ENCODE results near the gene RPAIN. TPM values are rescaled to one million over a fixed set of nuclear protein-coding genes. Genes with fewer than 3 reads are reported as not detected.

RPAIN gene
- total RNA-seq, 1 experiment from 2014 or later, result 120 TPM

- H3K27me3 ChIP-seq (replicated peaks; ENCODE audit: insufficient read depth, low read depth, low read length, poor library complexity), result no peaks in the 10 kb centered on the region
- ChIA-PET POLR2A (ENCODE audit: low non-redundant PET) (no interaction called here), CTCF (no interaction called here)
- BruUV-seq (replicated peaks), result no TSS peak
- no peak for DNase-seq (ENCODE audit: low spot score)
- intact Hi-C loops (cut with micrococcal nuclease; ENCODE audit: unreplicated experiment), result no loop called here
- no peak for TF ChIP-seq EZH2 (IDR thresholded peaks at IDR 0.05; ENCODE audit: borderline replicate concordance, low read depth, low read length, poor library complexity, severe bottlenecking)
- no peak for TF ChIP-seq CTCF (conservative IDR thresholded peaks at IDR 0.05; ENCODE audit: low read depth, low read length)
- no peak overlapping the region for H3K4me3 ChIP-seq (ENCODE audit: low read depth, low read length, poor library complexity, severe bottlenecking)
- no peaks in the 10 kb centered on the region for H3K9me3 ChIP-seq (ENCODE audit: low read depth, low read length, poor library complexity, severe bottlenecking)
- peaks cover 11% of the 10 kb centered on the region for H3K4me1 ChIP-seq (ENCODE audit: insufficient read depth, low read length, poor library complexity, severe bottlenecking)
- H3K36me3 ChIP-seq (ENCODE audit: insufficient read depth, low read length, poor library complexity, severe bottlenecking), result peaks cover 75% of the 10 kb centered on the region
- no peak overlapping the region for H3K27ac ChIP-seq (ENCODE audit: low read depth, low read length, poor library complexity, severe bottlenecking)
These were observed 38.4 kb upstream of the RPAIN start for GRCh38 chr17:5381542-5381941.

- no peak for DNase-seq (ENCODE audit: low spot score)
- no peaks in the 10 kb centered on the region for H3K27me3 ChIP-seq (replicated peaks; ENCODE audit: insufficient read depth, low read depth, low read length, poor library complexity)
- H3K4me3 ChIP-seq (ENCODE audit: low read depth, low read length, poor library complexity, severe bottlenecking), result no peak overlapping the region
- peaks cover 75% of the 10 kb centered on the region for H3K36me3 ChIP-seq (ENCODE audit: insufficient read depth, low read length, poor library complexity, severe bottlenecking)
- H3K27ac ChIP-seq (ENCODE audit: low read depth, low read length, poor library complexity, severe bottlenecking), result no peak overlapping the region
- no peaks in the 10 kb centered on the region for H3K4me1 ChIP-seq (ENCODE audit: insufficient read depth, low read length, poor library complexity, severe bottlenecking)
- ChIA-PET POLR2A (ENCODE audit: low non-redundant PET) (no interaction called here), CTCF (no interaction called here)
- intact Hi-C loops (cut with micrococcal nuclease; ENCODE audit: unreplicated experiment), result no loop called here
- no TSS peak for BruUV-seq (replicated peaks)
- TF ChIP-seq EZH2 (IDR thresholded peaks at IDR 0.05; ENCODE audit: borderline replicate concordance, low read depth, low read length, poor library complexity, severe bottlenecking), result no peak
- TF ChIP-seq CTCF (conservative IDR thresholded peaks at IDR 0.05; ENCODE audit: low read depth, low read length), result no peak
- no peaks in the 10 kb centered on the region for H3K9me3 ChIP-seq (ENCODE audit: low read depth, low read length, poor library complexity, severe bottlenecking)
These were observed 28.3 kb upstream of the RPAIN start for GRCh38 chr17:5391678-5392077.

- TF ChIP-seq CTCF (conservative IDR thresholded peaks at IDR 0.05; ENCODE audit: low read depth, low read length), result no peak
- Histone ChIP-seq H3K27ac (ENCODE audit: low read depth, low read length, poor library complexity, severe bottlenecking) (no peak overlapping the region), H3K27me3 (replicated peaks; ENCODE audit: insufficient read depth, low read depth, low read length, poor library complexity) (no peaks in the 10 kb centered on the region), H3K36me3 (ENCODE audit: insufficient read depth, low read length, poor library complexity, severe bottlenecking) (peaks cover 72% of the 10 kb centered on the region), H3K4me1 (ENCODE audit: insufficient read depth, low read length, poor library complexity, severe bottlenecking) (no peaks in the 10 kb centered on the region), H3K4me3 (ENCODE audit: low read depth, low read length, poor library complexity, severe bottlenecking) (no peak overlapping the region), H3K9me3 (ENCODE audit: low read depth, low read length, poor library complexity, severe bottlenecking) (no peaks in the 10 kb centered on the region)
- BruUV-seq (replicated peaks), result no TSS peak
- intact Hi-C loops (cut with micrococcal nuclease; ENCODE audit: unreplicated experiment), result no loop called here
- ChIA-PET POLR2A (ENCODE audit: low non-redundant PET) (no interaction called here), CTCF (no interaction called here)
- DNase-seq (ENCODE audit: low spot score), result no peak
These were observed 23.4 kb upstream of the RPAIN start for GRCh38 chr17:5396612-5397011.

Measured in A673 (cell line).